DMS 273 (cell line): ENCODE results near the gene LGALS13.

Source experiments
- DNase-seq: peaks from one replicate; lab custom pipeline; 2025; ENCODE audit not compliant: unreplicated experiment; lab: John Stamatoyannopoulos, UW

LGALS13 gene

GRCh38 chr19:39602224-39602623, at the start of gene LGALS13:
Gene LGALS13 (plus strand): TSS chr19:39602524. CDS start chr19:39602569, 45 bp downstream.
- no peak for DNase-seq

GRCh38 chr19:39553082-39553652, 49.2 kb upstream of the LGALS13 start:
- DNase-seq = no peak

- DNase-seq = no peak
Measured at GRCh38 chr19:39554701-39555311, 47.5 kb upstream of the LGALS13 start.

GRCh38 chr19:39555883-39556282, 46.4 kb upstream of the LGALS13 start:
- DNase-seq = no peak

GRCh38 chr19:39557811-39558623, 44.3 kb upstream of the LGALS13 start:
- no peak for DNase-seq

GRCh38 chr19:39558624-39559117, 43.7 kb upstream of the LGALS13 start:
- DNase-seq = no peak

GRCh38 chr19:39563408-39563807, 38.9 kb upstream of the LGALS13 start:
- DNase-seq = no peak

- DNase-seq = no peak
Measured at GRCh38 chr19:39566064-39566463, 36.3 kb upstream of the LGALS13 start.

GRCh38 chr19:39568604-39569003, 33.7 kb upstream of the LGALS13 start:
- DNase-seq = no peak

GRCh38 chr19:39582442-39582841, 19.9 kb upstream of the LGALS13 start:
- no peak for DNase-seq

- DNase-seq = no peak
Measured at GRCh38 chr19:39582891-39583625, 19.3 kb upstream of the LGALS13 start.

GRCh38 chr19:39587496-39587895, 14.8 kb upstream of the LGALS13 start:
- no peak for DNase-seq

GRCh38 chr19:39588066-39588465, 14.3 kb upstream of the LGALS13 start:
- no peak for DNase-seq

GRCh38 chr19:39590265-39590664, 12.1 kb upstream of the LGALS13 start:
- no peak for DNase-seq

- DNase-seq = no peak
Measured at GRCh38 chr19:39592381-39592780, 9.9 kb upstream of the LGALS13 start.

GRCh38 chr19:39595950-39596349, 6.4 kb upstream of the LGALS13 start:
- DNase-seq = no peak

GRCh38 chr19:39596911-39597310, 5.4 kb upstream of the LGALS13 start:
- DNase-seq = no peak

- peak; percentile 6 for DNase-seq
Measured at GRCh38 chr19:39599116-39599515, 3.2 kb upstream of the LGALS13 start.

GRCh38 chr19:39603825-39604224, 1.5 kb downstream of the LGALS13 start:
- no peak for DNase-seq

- no peak for DNase-seq
Measured at GRCh38 chr19:39607021-39607420, 4.7 kb downstream of the LGALS13 start.

GRCh38 chr19:39607561-39607960, 5.2 kb downstream of the LGALS13 start:
- no peak for DNase-seq
